A549 (cell line): Measurements from ENCODE around the gene HMGCL. TPM values are rescaled to one million over a fixed set of nuclear protein-coding genes. Genes with fewer than 3 reads are reported as not detected.
"Not testable (repeated sequence)": the region's sequence is repeated elsewhere in the genome, so short reads cannot be mapped to it uniquely, and the experiment has no call there.

Source experiments
- ATAC-seq, 2 experiments: fragments of 200-7000 bp in 1 of 2; fragments of >200 bp in 1 of 2; cut with Nextera tagmentation in 1 of 2; cut with Tn5 transposase in 1 of 2; 3 replicates each; pipeline versions ENCODE4 v1.8.0 to v1.9.1; 2018 to 2020; ENCODE audit warnings: mild to moderate bottlenecking in 1 of 2, moderate library complexity in 1 of 2
- CTCF ChIA-PET: fragments of 300-600 bp; sonication (Branson Sonifier 250); formaldehyde crosslinking; extraction: SDS; loops from one replicate; lab custom pipeline; 2021; ENCODE audit warnings: antibody characterized with exemption, inconsistent platforms; lab: Yijun Ruan, JAX
- POLR2A ChIA-PET: fragments of 350-600 bp; formaldehyde crosslinking; extraction: SDS; loops from one replicate; lab custom pipeline; 2021; ENCODE audit warnings: antibody characterized with exemption, inconsistent platforms; lab: Yijun Ruan, JAX
- DNase-seq, 2 experiments: peaks; one replicate each; pipeline versions ENCODE4 v3.0.0 to v3.0.0-alpha.2; 2011 to 2016; ENCODE audit warnings: low read depth in 1 of 2, low spot score in 1 of 2
- FAIRE-seq: peaks from 2 replicates; lab custom pipeline; 2011; peaks lifted over from hg19 to GRCh38; lab: Jason Lieb, UNC
- H3K27ac ChIP-seq, 2 experiments: fragments of >200 bp; sonication (Bioruptor Twin); formaldehyde crosslinking; 3 replicates each; pipeline ENCODE4 v1.5.1; 2016 to 2017
- H3K4me1 ChIP-seq: fragments of >200 bp; sonication (Bioruptor Twin); formaldehyde crosslinking; 3 replicates; pipeline ENCODE4 v1.6.1; 2016
- H3K4me2 ChIP-seq: fragments of >200 bp; sonication (Bioruptor Twin); formaldehyde crosslinking; 3 replicates; pipeline ENCODE4 v1.6.1; 2016
- H3K4me3 ChIP-seq: fragments of >200 bp; sonication (Bioruptor Twin); formaldehyde crosslinking; 3 replicates; pipeline ENCODE4 v1.5.1; 2016
- H3K9me3 ChIP-seq: fragments of >200 bp; sonication (Bioruptor Twin); formaldehyde crosslinking; 3 replicates; pipeline ENCODE4 v1.6.1; 2016
- CHD2 ChIP-seq: fragments of 150-350 bp; IDR thresholded peaks from 2 replicates; pipeline ENCODE4 v1.6.1; 2014; ENCODE audit warnings: low read length; ENCODE audit not compliant: partially characterized antibody
- CHD4 ChIP-seq: fragments of 200-600 bp; sonication (generic); IDR thresholded peaks from 2 replicates; pipeline ENCODE4 v1.6.1; 2016; ENCODE audit warnings: antibody characterized with exemption, mild to moderate bottlenecking, borderline replicate concordance
- FOSL2 ChIP-seq, 2 experiments: fragments of 450-650 bp in 1 of 2; fragments of >200 bp in 1 of 2; sonication (Bioruptor Twin) in 1 of 2; formaldehyde crosslinking; IDR thresholded peaks; 2 replicates each; pipeline versions ENCODE4 v1.5.0 to v1.6.1; 2016 to 2020; ENCODE audit warnings: mild to moderate bottlenecking in 1 of 2, moderate library complexity in 1 of 2
- HDAC2 ChIP-seq: fragments of 200-600 bp; sonication (generic); IDR thresholded peaks from 2 replicates; pipeline ENCODE4 v1.6.1; 2016
- HOXB5 ChIP-seq: fragments of 250-450 bp; sonication (Bioruptor Pico); IDR thresholded peaks from 2 replicates; pipeline ENCODE4 v1.5.0; 2020; ENCODE audit warnings: mild to moderate bottlenecking, moderate library complexity
- MAFK ChIP-seq: fragments of 450-650 bp; IDR thresholded peaks from 2 replicates; pipeline ENCODE4 v1.6.1; 2014; ENCODE audit not compliant: partially characterized antibody
- MYC ChIP-seq: IDR thresholded peaks from 2 replicates; pipeline ENCODE4 v1.6.1; 2012; ENCODE audit warnings: mild to moderate bottlenecking, inconsistent platforms, low read length, improper control_type of control experiment, borderline replicate concordance
- POLR2AphosphoS2 ChIP-seq: conservative IDR thresholded peaks from 2 replicates; pipeline ENCODE4 v1.6.1; 2012; ENCODE audit warnings: low read length, improper control_type of control experiment, inconsistent platforms
- RCOR1 ChIP-seq: fragments of 150-350 bp; IDR thresholded peaks from 2 replicates; pipeline ENCODE4 v1.6.1; 2014; ENCODE audit warnings: antibody characterized with exemption, low read length, low read depth
- RFX5 ChIP-seq: fragments of 450-650 bp; IDR thresholded peaks from 2 replicates; pipeline ENCODE4 v1.7.1; 2014; ENCODE audit warnings: antibody characterized with exemption, mild to moderate bottlenecking, moderate library complexity
- RNF2 ChIP-seq: fragments of 200-600 bp; sonication (generic); IDR thresholded peaks from 2 replicates; pipeline ENCODE4 v1.6.1; 2016; ENCODE audit warnings: low read depth, mild to moderate bottlenecking, antibody characterized with exemption, moderate library complexity, borderline replicate concordance
- ZFP36 ChIP-seq: fragments of 450-650 bp; IDR thresholded peaks from 2 replicates; pipeline ENCODE4 v1.6.1; 2014; ENCODE audit warnings: borderline replicate concordance; ENCODE audit not compliant: partially characterized antibody
- WGBS: methylation state at CpG from one replicate; pipeline ENCODE4 v1.1.6; 2017; ENCODE audit errors: missing lambda C conversion rate; 5-methylcytosine and 5-hydroxymethylcytosine counted together
- polyA plus RNA-seq, 4 experiments: library from polyadenylated mRNA; depleted of rRNA in 3 of 4; stranded (reverse); fragments of >200 nt; fragmentation: RNase III in 1 of 4; extraction: RNeasy Plus Mini Kit Qiagen cat#74134 plus additional on column Dnase treatment in 1 of 4; gene quantifications; 2 replicates in 3 of 4; 3 replicates in 1 of 4; pipeline ENCODE4 v1.2.3, GENCODE V29; 2011 to 2017
- TF ChIP-seq, protein P1 (sequence below): fragments of 150-350 bp; IDR thresholded peaks from 2 replicates; pipeline ENCODE4 v1.6.1; 2014; ENCODE audit warnings: low read depth, mild to moderate bottlenecking, low read length
- TF ChIP-seq, protein P2 (sequence below): fragments of >200 bp; sonication (Bioruptor Twin); formaldehyde crosslinking; IDR thresholded peaks from 2 replicates; pipeline ENCODE4 v1.6.1; 2016

HMGCL gene
- polyA plus RNA-seq, 2 of the 4 experiments (the other 2 are of a cell fraction): 11.5 to 18.0 TPM

DNA sequence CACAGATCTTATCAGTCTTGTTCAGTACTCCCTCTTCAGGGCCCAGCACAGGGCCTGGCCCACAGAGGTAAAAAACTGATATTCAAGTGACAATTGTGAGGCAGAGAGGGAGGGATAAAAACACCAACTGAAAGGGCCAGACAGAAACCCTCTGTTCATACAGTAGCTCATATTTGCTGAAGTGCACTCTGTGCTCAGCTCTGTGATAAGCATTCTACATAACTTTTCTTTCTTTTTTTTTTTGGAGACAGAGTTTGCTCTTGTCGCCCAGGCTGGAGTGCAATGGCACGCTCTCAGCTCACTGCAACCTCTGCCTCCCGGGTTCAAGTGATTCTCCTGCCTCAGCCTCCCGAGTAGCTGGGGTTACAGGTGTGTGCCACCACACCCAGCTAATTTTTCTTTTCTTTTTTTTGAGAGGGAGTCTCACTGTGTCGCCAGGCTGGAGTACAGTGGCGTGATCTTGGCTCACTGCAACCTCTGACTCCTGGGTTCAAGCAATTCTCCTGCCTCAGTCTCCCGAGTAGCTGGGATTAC lies 22.4 kb downstream of the HMGCL start:
- not testable (repeated sequence) for H3K9me3 ChIP-seq

DNA sequence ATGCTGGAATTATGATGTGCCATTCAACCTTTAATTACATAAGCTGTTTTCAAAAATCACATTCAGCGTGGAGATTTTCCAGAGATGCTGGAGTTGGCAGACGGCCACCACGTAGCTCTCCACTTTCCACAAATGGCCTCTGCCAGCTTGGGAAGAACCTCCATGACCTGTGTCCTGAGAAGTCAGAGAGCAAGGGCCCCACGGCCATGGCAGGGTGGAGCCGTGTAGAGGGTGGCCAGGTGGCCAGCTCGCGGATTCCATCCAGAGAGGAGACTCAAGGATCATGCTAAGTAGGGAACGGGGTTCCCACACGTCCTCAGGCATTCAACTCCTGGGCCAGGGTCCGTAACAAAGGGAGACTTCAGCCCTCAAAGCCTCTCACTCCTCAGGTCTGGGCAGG lies 23.4 kb downstream of the HMGCL start:
- no peak for TF ChIP-seq HDAC2
- TF ChIP-seq HOXB5 (CRISPR knock-in tag): no peak
- no peak for TF ChIP-seq MAFK
- no peak for TF ChIP-seq ZFP36
- no peak for TF ChIP-seq FOSL2 (IDR thresholded peaks at IDR 0.05)
- TF ChIP-seq FOSL2 (CRISPR knock-in tag; IDR thresholded peaks at IDR 0.05): no peak
- peaks cover 12% of the 10 kb centered on the region for H3K4me1 ChIP-seq
- H3K4me3 ChIP-seq: no peak overlapping the region
- no peaks in the 10 kb centered on the region for H3K9me3 ChIP-seq
- no peak for FAIRE-seq
- ChIA-PET CTCF (interaction anchor here (0.7 to 3.4 kb wide), 6 partner anchors 9 to 68 kb away, joined by 3 to 23 read pairs (median 4); partner anchors contain the start of gene PITHD1), POLR2A (interaction anchor here (0.6 to 4.2 kb wide), 4 partner anchors 8 to 72 kb away, joined by 3 to 19 read pairs (median 4); partner anchors contain the start of gene LYPLA2)
- H3K27ac ChIP-seq: no peak overlapping the region; a peak in 1 of 6 replicates
- no peak for ATAC-seq
- H3K4me2 ChIP-seq: peak overlapping the region; percentile 81; the same call in 2 of the 3 replicates
- DNase-seq: no peak
- WGBS: 77% methylated on average over 7 of the region's 10 CpGs

More for the DNA sequence above, 22.4 kb downstream of the HMGCL start:
- not testable (repeated sequence) for H3K27ac ChIP-seq, H3K4me3 ChIP-seq, H3K4me2 ChIP-seq, ATAC-seq, DNase-seq, FAIRE-seq
- 87% methylated on average over 7 of the region's 7 CpGs for WGBS
- ChIA-PET CTCF (interaction anchor here (0.6 to 3.4 kb wide), 4 partner anchors 8 to 114 kb away, joined by 3 to 23 read pairs (median 3); no protein-coding TSS in a partner anchor), POLR2A (interaction anchor here (0.8 to 4.2 kb wide), 3 partner anchors 12 to 25 kb away, joined by 4 to 19 read pairs (median 4); partner anchors contain the start of genes LYPLA2 and PITHD1)
- H3K4me1 ChIP-seq: peaks cover 12% of the 10 kb centered on the region

DNA sequence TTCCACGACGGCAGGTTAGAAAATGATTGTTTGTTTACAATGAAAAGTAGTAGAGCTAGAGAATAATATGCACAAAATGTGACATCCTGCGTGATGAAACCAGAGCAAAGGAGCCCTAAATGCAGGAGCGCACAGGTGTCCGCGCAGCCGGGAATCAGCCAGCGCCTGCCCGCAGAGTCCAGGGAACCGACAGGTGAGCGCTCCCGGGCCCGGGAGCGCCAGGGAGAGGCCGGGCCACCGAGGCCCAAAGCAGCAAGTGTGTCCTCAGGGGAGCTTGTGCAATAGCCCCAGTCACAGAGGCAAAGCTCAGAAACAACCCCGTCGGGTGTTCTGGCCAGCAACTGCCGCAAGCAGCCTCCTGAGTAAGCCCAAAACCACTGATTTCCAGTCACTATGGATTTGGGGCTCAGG lies 23.9 kb downstream of the HMGCL start:
- POLR2A ChIA-PET: interaction anchor here (0.6 to 4.2 kb wide), 3 partner anchors 9 to 71 kb away, joined by 3 to 19 read pairs (median 3); partner anchors contain the start of gene LYPLA2
- no peak for DNase-seq
- Histone ChIP-seq H3K9me3 (no peaks in the 10 kb centered on the region), H3K4me2 (peak overlapping the region; percentile 81), H3K4me1 (peaks cover 12% of the 10 kb centered on the region), H3K4me3 (peak overlapping the region; percentile 72), H3K27ac (peak overlapping the region; percentile 89 to 99)
- FAIRE-seq: no peak
- ATAC-seq: no peak
- WGBS: 57% methylated on average over 16 of the region's 19 CpGs
- TF ChIP-seq MYC (no peak), RCOR1 (no peak), RFX5 (no peak), CHD2 (no peak), POLR2AphosphoS2 (no peak), HOXB5 (CRISPR knock-in tag) (no peak), CHD4 (no peak), RNF2 (no peak)
- TF ChIP-seq, protein P1, sequence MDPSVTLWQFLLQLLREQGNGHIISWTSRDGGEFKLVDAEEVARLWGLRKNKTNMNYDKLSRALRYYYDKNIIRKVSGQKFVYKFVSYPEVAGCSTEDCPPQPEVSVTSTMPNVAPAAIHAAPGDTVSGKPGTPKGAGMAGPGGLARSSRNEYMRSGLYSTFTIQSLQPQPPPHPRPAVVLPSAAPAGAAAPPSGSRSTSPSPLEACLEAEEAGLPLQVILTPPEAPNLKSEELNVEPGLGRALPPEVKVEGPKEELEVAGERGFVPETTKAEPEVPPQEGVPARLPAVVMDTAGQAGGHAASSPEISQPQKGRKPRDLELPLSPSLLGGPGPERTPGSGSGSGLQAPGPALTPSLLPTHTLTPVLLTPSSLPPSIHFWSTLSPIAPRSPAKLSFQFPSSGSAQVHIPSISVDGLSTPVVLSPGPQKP: no peak
- TF ChIP-seq, protein P2, sequence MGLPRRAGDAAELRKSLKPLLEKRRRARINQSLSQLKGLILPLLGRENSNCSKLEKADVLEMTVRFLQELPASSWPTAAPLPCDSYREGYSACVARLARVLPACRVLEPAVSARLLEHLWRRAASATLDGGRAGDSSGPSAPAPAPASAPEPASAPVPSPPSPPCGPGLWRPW: no peak
- CTCF ChIA-PET: interaction anchor here (1.0 to 3.4 kb wide), 4 partner anchors 10 to 68 kb away, joined by 3 to 23 read pairs (median 4); partner anchors contain the start of gene PITHD1
